ENCODE data around the gene KCNK13. TPM values are rescaled to one million over a fixed set of nuclear protein-coding genes. Genes with fewer than 3 reads are reported as not detected.

KCNK13 gene
- total and polyA plus RNA-seq, 2 experiments from 2014 or later, result 0.21 to 1.0 TPM

DNA sequence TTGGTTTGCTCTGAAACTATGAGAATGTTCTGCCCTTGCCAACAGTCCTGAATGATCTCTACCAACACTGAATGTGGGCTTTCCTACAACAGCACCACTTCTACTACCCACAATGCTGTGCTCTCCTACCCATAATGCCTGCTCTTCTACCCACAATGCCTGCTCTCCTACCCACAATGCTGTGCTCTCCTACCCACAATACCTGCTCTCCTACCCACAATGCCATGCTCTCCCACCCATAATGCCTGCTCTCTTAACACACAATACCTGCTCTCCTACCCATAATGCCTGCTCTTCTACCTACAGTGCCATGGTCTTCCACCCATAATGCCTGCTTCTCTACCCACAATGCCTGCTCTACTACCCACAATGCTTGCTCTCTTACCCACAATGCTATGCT, 92.3 kb downstream of the KCNK13 start:
- Histone ChIP-seq H3K27me3 (ENCODE audit: insufficient read depth) (no peaks in the 10 kb centered on the region), H3K4me1 (ENCODE audit: insufficient read depth) (no peaks in the 10 kb centered on the region), H3K4me2 (no peak overlapping the region), H3F3A (replicated peaks; ENCODE audit: low read depth) (no peaks in the 10 kb centered on the region), H3K36me3 (ENCODE audit: insufficient read depth) (no peaks in the 10 kb centered on the region), H3K4me3 (no peak overlapping the region), H3K27ac (ENCODE audit: low read depth) (no peak overlapping the region), H3K9me2 (ENCODE audit: insufficient read depth) (no peaks in the 10 kb centered on the region), H4K20me1 (replicated peaks; ENCODE audit: insufficient read depth) (no peaks in the 10 kb centered on the region), H2AFZ (no peak overlapping the region), H3K79me2 (replicated peaks; ENCODE audit: insufficient read depth) (no peaks in the 10 kb centered on the region)
- no peak for TF ChIP-seq ZNF114 (CRISPR knock-in tag; IDR thresholded peaks at IDR 0.05)
- TF ChIP-seq, protein P1, sequence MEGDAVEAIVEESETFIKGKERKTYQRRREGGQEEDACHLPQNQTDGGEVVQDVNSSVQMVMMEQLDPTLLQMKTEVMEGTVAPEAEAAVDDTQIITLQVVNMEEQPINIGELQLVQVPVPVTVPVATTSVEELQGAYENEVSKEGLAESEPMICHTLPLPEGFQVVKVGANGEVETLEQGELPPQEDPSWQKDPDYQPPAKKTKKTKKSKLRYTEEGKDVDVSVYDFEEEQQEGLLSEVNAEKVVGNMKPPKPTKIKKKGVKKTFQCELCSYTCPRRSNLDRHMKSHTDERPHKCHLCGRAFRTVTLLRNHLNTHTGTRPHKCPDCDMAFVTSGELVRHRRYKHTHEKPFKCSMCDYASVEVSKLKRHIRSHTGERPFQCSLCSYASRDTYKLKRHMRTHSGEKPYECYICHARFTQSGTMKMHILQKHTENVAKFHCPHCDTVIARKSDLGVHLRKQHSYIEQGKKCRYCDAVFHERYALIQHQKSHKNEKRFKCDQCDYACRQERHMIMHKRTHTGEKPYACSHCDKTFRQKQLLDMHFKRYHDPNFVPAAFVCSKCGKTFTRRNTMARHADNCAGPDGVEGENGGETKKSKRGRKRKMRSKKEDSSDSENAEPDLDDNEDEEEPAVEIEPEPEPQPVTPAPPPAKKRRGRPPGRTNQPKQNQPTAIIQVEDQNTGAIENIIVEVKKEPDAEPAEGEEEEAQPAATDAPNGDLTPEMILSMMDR (conservative IDR thresholded peaks at IDR 0.05; ENCODE audit: low read depth in 2 of 2), result no peak
- TF ChIP-seq JUNB (IDR thresholded peaks at IDR 0.05; ENCODE audit: unreplicated experiment), result no peak
- TF ChIP-seq CREB1 (CRISPR knock-in tag; IDR thresholded peaks at IDR 0.05; ENCODE audit: low read depth), result no peak
- no peak for TF ChIP-seq POLR2AphosphoS5 (IDR thresholded peaks at IDR 0.05; ENCODE audit: low read depth)
- TF ChIP-seq EZH2 (IDR thresholded peaks at IDR 0.05; ENCODE audit: low read depth, unreplicated experiment), result no peak
- TF ChIP-seq, protein P2, sequence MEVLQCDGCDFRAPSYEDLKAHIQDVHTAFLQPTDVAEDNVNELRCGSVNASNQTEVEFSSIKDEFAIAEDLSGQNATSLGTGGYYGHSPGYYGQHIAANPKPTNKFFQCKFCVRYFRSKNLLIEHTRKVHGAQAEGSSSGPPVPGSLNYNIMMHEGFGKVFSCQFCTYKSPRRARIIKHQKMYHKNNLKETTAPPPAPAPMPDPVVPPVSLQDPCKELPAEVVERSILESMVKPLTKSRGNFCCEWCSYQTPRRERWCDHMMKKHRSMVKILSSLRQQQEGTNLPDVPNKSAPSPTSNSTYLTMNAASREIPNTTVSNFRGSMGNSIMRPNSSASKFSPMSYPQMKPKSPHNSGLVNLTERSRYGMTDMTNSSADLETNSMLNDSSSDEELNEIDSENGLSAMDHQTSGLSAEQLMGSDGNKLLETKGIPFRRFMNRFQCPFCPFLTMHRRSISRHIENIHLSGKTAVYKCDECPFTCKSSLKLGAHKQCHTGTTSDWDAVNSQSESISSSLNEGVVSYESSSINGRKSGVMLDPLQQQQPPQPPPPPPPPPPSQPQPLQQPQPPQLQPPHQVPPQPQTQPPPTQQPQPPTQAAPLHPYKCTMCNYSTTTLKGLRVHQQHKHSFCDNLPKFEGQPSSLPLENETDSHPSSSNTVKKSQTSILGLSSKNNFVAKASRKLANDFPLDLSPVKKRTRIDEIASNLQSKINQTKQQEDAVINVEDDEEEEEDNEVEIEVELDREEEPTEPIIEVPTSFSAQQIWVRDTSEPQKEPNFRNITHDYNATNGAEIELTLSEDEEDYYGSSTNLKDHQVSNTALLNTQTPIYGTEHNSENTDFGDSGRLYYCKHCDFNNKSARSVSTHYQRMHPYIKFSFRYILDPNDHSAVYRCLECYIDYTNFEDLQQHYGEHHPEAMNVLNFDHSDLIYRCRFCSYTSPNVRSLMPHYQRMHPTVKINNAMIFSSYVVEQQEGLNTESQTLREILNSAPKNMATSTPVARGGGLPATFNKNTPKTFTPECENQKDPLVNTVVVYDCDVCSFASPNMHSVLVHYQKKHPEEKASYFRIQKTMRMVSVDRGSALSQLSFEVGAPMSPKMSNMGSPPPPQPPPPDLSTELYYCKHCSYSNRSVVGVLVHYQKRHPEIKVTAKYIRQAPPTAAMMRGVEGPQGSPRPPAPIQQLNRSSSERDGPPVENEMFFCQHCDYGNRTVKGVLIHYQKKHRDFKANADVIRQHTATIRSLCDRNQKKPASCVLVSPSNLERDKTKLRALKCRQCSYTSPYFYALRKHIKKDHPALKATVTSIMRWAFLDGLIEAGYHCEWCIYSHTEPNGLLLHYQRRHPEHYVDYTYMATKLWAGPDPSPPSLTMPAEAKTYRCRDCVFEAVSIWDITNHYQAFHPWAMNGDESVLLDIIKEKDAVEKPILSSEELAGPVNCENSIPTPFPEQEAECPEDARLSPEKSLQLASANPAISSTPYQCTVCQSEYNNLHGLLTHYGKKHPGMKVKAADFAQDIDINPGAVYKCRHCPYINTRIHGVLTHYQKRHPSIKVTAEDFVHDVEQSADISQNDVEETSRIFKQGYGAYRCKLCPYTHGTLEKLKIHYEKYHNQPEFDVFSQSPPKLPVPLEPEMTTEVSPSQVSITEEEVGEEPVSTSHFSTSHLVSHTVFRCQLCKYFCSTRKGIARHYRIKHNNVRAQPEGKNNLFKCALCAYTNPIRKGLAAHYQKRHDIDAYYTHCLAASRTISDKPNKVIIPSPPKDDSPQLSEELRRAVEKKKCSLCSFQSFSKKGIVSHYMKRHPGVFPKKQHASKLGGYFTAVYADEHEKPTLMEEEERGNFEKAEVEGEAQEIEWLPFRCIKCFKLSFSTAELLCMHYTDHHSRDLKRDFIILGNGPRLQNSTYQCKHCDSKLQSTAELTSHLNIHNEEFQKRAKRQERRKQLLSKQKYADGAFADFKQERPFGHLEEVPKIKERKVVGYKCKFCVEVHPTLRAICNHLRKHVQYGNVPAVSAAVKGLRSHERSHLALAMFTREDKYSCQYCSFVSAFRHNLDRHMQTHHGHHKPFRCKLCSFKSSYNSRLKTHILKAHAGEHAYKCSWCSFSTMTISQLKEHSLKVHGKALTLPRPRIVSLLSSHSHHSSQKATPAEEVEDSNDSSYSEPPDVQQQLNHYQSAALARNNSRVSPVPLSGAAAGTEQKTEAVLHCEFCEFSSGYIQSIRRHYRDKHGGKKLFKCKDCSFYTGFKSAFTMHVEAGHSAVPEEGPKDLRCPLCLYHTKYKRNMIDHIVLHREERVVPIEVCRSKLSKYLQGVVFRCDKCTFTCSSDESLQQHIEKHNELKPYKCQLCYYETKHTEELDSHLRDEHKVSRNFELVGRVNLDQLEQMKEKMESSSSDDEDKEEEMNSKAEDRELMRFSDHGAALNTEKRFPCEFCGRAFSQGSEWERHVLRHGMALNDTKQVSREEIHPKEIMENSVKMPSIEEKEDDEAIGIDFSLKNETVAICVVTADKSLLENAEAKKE (CRISPR knock-in tag; IDR thresholded peaks at IDR 0.05), result no peak
- no peak for TF ChIP-seq ZNF331 (CRISPR knock-in tag; IDR thresholded peaks at IDR 0.05; ENCODE audit: low read depth)
- TF ChIP-seq NANOG (IDR thresholded peaks at IDR 0.05; ENCODE audit: borderline replicate concordance), result no peak
- no peaks in the 10 kb centered on the region for H3K27me3 Mint-ChIP-seq (ENCODE audit: insufficient read depth, low read depth, poor library complexity)
- peaks cover 5% of the 10 kb centered on the region; the same call in 1 of the 3 replicates for H3K4me1 Mint-ChIP-seq
- H3K36me3 Mint-ChIP-seq (ENCODE audit: low read depth), result no peaks in the 10 kb centered on the region
- no peak overlapping the region for H3K27ac Mint-ChIP-seq
- ATAC-seq (no peak), DNase-seq (ENCODE audit: low spot score) (no peak)
- H3K9me3 Mint-ChIP-seq, result peaks cover 6% of the 10 kb centered on the region; the same call in 2 of the 3 replicates
- H3K4me3 Mint-ChIP-seq, result no peak overlapping the region

All from GM23338 (cell line).